ENCODE measurements around the gene ANKHD1. TPM values are rescaled to one million over a fixed set of nuclear protein-coding genes. Genes with fewer than 3 reads are reported as not detected.

The ANKHD1 gene
- total and polyA plus RNA-seq, 9 of the 15 experiments (the other 6 are each of a cell fraction or from before 2014, with no cell fraction given), result 38.9 to 138 (median 78.7) TPM

DNA sequence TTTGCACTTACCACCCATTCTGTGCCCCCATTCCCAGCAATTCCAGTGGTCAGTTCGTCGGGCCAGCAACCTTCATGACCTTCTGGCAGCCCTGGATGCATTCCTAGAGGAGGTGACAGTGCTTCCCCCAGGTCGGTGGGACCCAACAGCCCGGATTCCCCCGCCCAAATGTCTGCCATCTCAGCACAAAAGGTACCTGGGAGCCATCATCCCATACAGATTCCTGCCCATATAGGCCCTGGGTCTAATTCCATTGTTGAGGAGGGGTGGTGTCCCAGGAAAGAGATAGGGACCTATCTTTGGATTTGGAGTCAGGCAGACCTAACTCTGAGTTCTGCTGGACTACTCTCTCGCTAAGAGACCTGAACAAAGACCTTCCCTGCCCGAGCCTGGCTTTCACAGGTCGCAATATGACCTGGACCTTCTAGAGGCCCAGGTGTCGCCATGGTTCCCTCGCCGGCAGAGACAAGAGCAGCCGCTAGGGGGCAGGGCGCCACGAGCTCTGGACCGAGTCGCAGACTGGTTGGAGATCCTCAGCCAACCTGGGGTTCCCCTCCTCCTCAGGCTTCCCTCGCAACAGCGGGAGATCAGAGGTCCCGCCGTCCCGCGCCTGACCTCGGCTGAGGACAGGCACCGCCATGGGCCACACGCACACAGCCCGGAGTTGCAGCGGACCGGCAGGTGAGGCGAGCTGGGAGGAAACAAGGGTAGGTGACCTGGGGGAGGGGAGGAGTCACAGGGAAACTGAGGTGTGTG, 38.6 kb upstream of the ANKHD1 start (continued):
- TF ChIP-seq, protein P1, sequence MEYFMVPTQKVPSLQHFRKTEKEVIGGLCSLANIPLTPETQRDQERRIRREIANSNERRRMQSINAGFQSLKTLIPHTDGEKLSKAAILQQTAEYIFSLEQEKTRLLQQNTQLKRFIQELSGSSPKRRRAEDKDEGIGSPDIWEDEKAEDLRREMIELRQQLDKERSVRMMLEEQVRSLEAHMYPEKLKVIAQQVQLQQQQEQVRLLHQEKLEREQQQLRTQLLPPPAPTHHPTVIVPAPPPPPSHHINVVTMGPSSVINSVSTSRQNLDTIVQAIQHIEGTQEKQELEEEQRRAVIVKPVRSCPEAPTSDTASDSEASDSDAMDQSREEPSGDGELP (CRISPR knock-in tag; IDR thresholded peaks at IDR 0.05; ENCODE audit: borderline replicate concordance), result peak; percentile 68; the same call in 1 of the 2 replicates
- TF ChIP-seq NEUROD1 (IDR thresholded peaks at IDR 0.05; ENCODE audit: borderline replicate concordance, low read depth, low read length, partially characterized antibody) (no peak), TARDBP (IDR thresholded peaks at IDR 0.05) (0 out of 2 replicates have a peak, but pooled peaks have one; percentile 37), STAT5B (CRISPR knock-in tag; IDR thresholded peaks at IDR 0.05) (no peak), NRF1 (conservative IDR thresholded peaks at IDR 0.05 in 1 of 2, IDR thresholded peaks at IDR 0.05 in 1 of 2) (peak in 1 of 2 experiments; percentile 15; a peak in 1 of 4 replicates), RUNX1 (IDR thresholded peaks at IDR 0.05; ENCODE audit: low read depth) (no peak), ZNF444 (CRISPR knock-in tag; IDR thresholded peaks at IDR 0.05) (no peak), MEF2D (tag; conservative IDR thresholded peaks at IDR 0.05; ENCODE audit: low read depth) (no peak), MYNN (IDR thresholded peaks at IDR 0.05) (no peak), MYNN (CRISPR knock-in tag; IDR thresholded peaks at IDR 0.05) (no peak), SREBF1 (IDR thresholded peaks at IDR 0.05; ENCODE audit: borderline replicate concordance, low read depth, low read length) (no peak), KLF16 (IDR thresholded peaks at IDR 0.05) (no peak), SRSF9 (IDR thresholded peaks at IDR 0.05; ENCODE audit: borderline replicate concordance, low read depth, low read length) (no peak), TBL1XR1 (IDR thresholded peaks at IDR 0.05; ENCODE audit: low read length in 2 of 2) (no peak), ZNF695 (CRISPR knock-in tag; IDR thresholded peaks at IDR 0.05) (no peak)
- TF ChIP-seq, protein P2, sequence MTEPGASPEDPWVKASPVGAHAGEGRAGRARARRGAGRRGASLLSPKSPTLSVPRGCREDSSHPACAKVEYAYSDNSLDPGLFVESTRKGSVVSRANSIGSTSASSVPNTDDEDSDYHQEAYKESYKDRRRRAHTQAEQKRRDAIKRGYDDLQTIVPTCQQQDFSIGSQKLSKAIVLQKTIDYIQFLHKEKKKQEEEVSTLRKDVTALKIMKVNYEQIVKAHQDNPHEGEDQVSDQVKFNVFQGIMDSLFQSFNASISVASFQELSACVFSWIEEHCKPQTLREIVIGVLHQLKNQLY (CRISPR knock-in tag; conservative IDR thresholded peaks at IDR 0.05), result no peak
- TF ChIP-seq, protein P3, sequence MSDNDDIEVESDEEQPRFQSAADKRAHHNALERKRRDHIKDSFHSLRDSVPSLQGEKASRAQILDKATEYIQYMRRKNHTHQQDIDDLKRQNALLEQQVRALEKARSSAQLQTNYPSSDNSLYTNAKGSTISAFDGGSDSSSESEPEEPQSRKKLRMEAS (CRISPR knock-in tag; IDR thresholded peaks at IDR 0.05), result peak; percentile 69
- TF ChIP-seq, protein P4, sequence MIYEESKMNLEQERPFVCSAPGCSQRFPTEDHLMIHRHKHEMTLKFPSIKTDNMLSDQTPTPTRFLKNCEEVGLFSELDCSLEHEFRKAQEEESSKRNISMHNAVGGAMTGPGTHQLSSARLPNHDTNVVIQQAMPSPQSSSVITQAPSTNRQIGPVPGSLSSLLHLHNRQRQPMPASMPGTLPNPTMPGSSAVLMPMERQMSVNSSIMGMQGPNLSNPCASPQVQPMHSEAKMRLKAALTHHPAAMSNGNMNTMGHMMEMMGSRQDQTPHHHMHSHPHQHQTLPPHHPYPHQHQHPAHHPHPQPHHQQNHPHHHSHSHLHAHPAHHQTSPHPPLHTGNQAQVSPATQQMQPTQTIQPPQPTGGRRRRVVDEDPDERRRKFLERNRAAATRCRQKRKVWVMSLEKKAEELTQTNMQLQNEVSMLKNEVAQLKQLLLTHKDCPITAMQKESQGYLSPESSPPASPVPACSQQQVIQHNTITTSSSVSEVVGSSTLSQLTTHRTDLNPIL (CRISPR knock-in tag; IDR thresholded peaks at IDR 0.05), result no peak
- TF ChIP-seq, protein P5, sequence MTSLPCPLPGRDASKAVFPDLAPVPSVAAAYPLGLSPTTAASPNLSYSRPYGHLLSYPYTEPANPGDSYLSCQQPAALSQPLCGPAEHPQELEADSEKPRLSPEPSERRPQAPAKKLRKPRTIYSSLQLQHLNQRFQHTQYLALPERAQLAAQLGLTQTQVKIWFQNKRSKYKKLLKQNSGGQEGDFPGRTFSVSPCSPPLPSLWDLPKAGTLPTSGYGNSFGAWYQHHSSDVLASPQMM (CRISPR knock-in tag; IDR thresholded peaks at IDR 0.05), result no peak
- TF ChIP-seq, protein P6, sequence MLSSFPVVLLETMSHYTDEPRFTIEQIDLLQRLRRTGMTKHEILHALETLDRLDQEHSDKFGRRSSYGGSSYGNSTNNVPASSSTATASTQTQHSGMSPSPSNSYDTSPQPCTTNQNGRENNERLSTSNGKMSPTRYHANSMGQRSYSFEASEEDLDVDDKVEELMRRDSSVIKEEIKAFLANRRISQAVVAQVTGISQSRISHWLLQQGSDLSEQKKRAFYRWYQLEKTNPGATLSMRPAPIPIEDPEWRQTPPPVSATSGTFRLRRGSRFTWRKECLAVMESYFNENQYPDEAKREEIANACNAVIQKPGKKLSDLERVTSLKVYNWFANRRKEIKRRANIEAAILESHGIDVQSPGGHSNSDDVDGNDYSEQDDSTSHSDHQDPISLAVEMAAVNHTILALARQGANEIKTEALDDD (IDR thresholded peaks at IDR 0.05), result 0 out of 2 replicates have a peak, but pooled peaks have one; percentile 38
- TF ChIP-seq, protein P7, sequence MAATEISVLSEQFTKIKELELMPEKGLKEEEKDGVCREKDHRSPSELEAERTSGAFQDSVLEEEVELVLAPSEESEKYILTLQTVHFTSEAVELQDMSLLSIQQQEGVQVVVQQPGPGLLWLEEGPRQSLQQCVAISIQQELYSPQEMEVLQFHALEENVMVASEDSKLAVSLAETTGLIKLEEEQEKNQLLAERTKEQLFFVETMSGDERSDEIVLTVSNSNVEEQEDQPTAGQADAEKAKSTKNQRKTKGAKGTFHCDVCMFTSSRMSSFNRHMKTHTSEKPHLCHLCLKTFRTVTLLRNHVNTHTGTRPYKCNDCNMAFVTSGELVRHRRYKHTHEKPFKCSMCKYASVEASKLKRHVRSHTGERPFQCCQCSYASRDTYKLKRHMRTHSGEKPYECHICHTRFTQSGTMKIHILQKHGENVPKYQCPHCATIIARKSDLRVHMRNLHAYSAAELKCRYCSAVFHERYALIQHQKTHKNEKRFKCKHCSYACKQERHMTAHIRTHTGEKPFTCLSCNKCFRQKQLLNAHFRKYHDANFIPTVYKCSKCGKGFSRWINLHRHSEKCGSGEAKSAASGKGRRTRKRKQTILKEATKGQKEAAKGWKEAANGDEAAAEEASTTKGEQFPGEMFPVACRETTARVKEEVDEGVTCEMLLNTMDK (IDR thresholded peaks at IDR 0.05; ENCODE audit: borderline replicate concordance, insufficient read depth, low read depth, low read length, poor library complexity, severe bottlenecking), result peak; percentile 81
